Muscle layer of colon (tissue), 2 donors: Measurements from ENCODE around the gene ANKZF1.

Experiments used
- H3K27ac ChIP-seq: one replicate; pipeline ENCODE4 v1.7.0; 2013; ENCODE audit warnings: low read depth, mild to moderate bottlenecking, low read length, moderate library complexity
- H3K27me3 ChIP-seq, 2 donors: one replicate each; pipeline ENCODE4 v1.7.0; 2013; ENCODE audit warnings: low read length in 2 of 2, mild to moderate bottlenecking in 2 of 2; ENCODE audit not compliant: insufficient read depth in 2 of 2, control insufficient read depth in 1 of 2
- H3K36me3 ChIP-seq: one replicate; pipeline ENCODE4 v1.7.0; 2013; ENCODE audit warnings: mild to moderate bottlenecking, low read length; ENCODE audit not compliant: insufficient read depth
- H3K4me1 ChIP-seq: one replicate; pipeline ENCODE4 v1.7.0; 2013; ENCODE audit warnings: mild to moderate bottlenecking, low read length; ENCODE audit not compliant: insufficient read depth
- H3K4me3 ChIP-seq, 2 donors: one replicate each; pipeline ENCODE4 v1.7.0; 2013; ENCODE audit warnings: low read length in 2 of 2, low read depth in 1 of 2, mild to moderate bottlenecking in 1 of 2, moderate library complexity in 1 of 2
- H3K9ac ChIP-seq: one replicate; pipeline ENCODE4 v1.7.0; 2013; ENCODE audit warnings: low read length
- H3K9me3 ChIP-seq: one replicate; pipeline ENCODE4 v1.7.0; 2013; ENCODE audit warnings: mild to moderate bottlenecking, low read length
- donor health status: abdominal sarcoma.
- donor health status: Adenocarcinoma of cecum.

Gene ANKZF1

DNA sequence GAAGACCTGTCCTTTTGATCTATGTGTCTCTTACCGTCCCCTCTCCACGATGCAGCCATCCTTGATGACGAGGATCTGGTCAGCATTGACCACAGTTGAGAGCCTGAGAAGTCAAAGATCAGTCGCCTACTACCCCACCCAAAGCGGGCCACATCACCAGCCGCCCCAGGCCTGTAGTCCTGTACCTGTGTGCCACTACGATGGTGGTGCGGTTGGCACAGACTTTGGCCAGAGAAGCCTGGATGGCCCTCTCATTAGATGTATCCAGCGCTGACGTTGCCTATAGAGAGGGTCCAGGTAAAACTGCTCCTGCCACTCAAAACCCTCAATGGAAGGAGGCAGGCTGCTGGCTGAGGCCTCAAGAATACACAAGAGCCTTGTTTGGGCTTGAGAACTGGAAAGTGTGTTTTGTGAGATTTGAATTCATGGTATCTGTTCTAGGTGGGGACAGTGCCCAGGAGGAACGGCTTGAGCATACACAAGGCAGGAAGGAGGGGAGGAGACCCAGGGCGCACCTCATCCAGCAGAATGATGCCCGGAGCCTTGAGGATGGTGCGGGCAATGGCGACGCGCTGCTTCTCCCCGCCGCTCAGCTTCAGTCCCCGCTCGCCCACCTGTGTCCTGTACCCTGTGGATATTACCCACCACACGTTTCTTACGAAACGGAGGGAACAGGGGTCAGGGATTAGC lies 19.3 kb upstream of the ANKZF1 start:
- peaks cover 56% of the 10 kb centered on the region for H3K36me3 ChIP-seq
- H3K9me3 ChIP-seq = no peaks in the 10 kb centered on the region
- no peak overlapping the region for H3K4me3 ChIP-seq
- H3K9ac ChIP-seq = no peak overlapping the region
- no peak overlapping the region for H3K27ac ChIP-seq
- no peaks in the 10 kb centered on the region for H3K27me3 ChIP-seq
- peaks cover 20% of the 10 kb centered on the region for H3K4me1 ChIP-seq

DNA sequence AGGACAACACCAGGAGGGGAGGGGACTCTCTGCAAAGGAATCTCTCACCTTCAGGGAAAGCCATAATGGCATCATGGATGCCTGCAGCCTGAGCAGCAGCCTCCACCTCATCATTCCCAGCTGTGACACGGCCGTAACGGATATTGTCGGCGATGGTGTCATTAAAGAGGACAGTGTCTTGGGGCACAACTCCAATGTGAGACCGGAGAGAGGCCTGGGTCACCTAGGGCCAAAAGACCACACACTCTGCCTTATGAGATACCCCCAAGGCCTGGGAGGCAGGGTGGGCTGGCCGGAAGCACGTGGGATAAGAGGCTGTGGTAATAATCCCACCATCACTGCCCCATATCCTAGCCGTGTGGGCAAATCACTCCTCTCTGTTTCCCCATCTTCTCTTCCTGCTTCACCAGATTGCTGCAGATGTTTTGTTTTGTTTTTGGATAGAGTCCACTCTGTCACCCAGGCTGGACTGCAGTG lies 18.7 kb upstream of the ANKZF1 start:
- Histone ChIP-seq H3K4me3 (no peak overlapping the region), H3K9ac (no peak overlapping the region), H3K36me3 (peaks cover 62% of the 10 kb centered on the region), H3K4me1 (peaks cover 18% of the 10 kb centered on the region), H3K27ac (no peak overlapping the region), H3K9me3 (no peaks in the 10 kb centered on the region), H3K27me3 (no peaks in the 10 kb centered on the region)

DNA sequence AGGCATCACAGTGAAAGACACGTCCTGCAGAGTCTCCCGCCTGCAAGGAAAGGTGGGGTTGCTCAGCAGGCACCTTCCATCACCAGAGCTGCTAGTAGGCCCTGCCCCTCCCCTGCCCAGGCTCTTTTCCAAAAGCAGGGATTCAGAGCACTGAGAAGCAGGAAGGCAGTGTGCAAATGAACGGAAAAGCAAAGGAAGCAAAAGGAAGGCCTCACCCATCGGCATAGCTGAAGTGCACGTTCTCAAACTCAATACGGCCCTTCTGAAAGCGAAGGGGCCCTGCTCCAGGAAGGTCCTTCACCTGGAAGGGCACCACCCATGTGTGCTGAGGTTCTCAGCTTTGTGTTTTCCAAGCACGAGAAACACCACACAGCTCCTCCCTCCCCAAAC lies 16.6 kb upstream of the ANKZF1 start:
- Histone ChIP-seq H3K9me3 (no peaks in the 10 kb centered on the region), H3K4me3 (no peak overlapping the region), H3K9ac (no peak overlapping the region), H3K27ac (no peak overlapping the region), H3K27me3 (no peaks in the 10 kb centered on the region), H3K36me3 (peaks cover 68% of the 10 kb centered on the region), H3K4me1 (peaks cover 21% of the 10 kb centered on the region)

- Histone ChIP-seq H3K27ac (no peak overlapping the region), H3K9me3 (no peaks in the 10 kb centered on the region), H3K36me3 (peaks cover 63% of the 10 kb centered on the region), H3K4me1 (peaks cover 16% of the 10 kb centered on the region), H3K9ac (no peak overlapping the region), H3K27me3 (no peaks in the 10 kb centered on the region), H3K4me3 (no peak overlapping the region)
Observed at GRCh38 chr2:219213486-219214071, 16.0 kb upstream of the ANKZF1 start.

DNA sequence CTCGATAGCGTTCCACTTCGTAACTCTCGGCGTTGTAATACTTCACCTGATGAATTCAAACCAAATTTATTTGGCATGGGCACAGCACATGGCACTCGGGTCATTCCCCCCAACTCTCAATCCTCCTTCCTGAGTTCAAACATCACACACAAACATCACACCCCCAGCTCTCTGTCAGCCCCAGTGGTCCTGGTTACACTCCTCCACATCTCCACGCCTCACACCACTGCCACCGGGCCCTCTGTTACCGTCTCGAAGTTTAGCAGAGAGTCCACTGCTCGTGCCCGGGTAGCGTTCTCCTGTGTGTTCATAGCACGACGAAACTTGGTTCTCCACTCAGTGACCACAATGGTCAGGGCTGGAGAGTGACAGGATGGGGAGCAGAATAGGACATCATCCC lies 15.5 kb upstream of the ANKZF1 start:
- H3K27ac ChIP-seq = no peak overlapping the region
- H3K9me3 ChIP-seq = no peaks in the 10 kb centered on the region
- H3K27me3 ChIP-seq = no peaks in the 10 kb centered on the region
- H3K36me3 ChIP-seq = peaks cover 57% of the 10 kb centered on the region
- H3K4me3 ChIP-seq = no peak overlapping the region
- H3K4me1 ChIP-seq = peaks cover 18% of the 10 kb centered on the region
- no peak overlapping the region for H3K9ac ChIP-seq

- Histone ChIP-seq H3K27ac (no peak overlapping the region), H3K36me3 (peaks cover 51% of the 10 kb centered on the region), H3K4me3 (no peak overlapping the region), H3K9ac (no peak overlapping the region), H3K27me3 (no peaks in the 10 kb centered on the region), H3K4me1 (peaks cover 25% of the 10 kb centered on the region), H3K9me3 (no peaks in the 10 kb centered on the region)
Observed at GRCh38 chr2:219214786-219215185, 14.8 kb upstream of the ANKZF1 start.

DNA sequence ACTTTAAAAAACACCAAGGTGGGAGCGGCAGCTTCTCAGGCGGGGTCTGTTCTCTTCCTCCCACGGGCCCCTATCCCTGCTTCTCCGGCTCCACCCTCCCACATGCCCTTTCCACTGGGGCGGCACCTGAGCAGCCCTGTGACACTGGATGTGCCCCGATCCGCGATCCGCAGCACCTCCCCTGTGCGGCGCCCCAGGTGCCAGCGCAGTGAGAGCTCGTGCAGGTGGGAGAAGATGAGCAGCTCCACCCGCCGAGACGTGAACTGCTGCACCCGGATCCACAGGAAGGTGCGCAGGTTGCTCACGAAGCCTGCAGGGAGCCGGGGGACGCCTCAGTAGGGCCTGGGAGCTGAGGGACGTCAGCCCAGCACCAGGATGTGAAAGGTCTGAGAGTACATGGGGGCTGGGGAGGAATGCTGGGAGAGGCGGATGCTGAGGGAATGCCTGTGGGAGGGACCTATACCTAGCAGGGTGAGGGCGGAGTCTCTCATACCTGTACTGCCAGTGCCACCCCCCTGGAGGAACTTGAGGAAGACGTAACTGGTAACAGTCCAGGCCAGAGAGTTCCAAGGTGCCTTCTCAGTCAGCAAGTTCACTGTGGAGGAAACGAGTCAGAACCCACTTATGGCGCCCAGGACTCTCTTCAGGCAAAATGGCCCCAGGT lies 13.6 kb upstream of the ANKZF1 start:
- no peak overlapping the region for H3K4me3 ChIP-seq
- no peak overlapping the region for H3K27ac ChIP-seq
- no peaks in the 10 kb centered on the region for H3K9me3 ChIP-seq
- no peak overlapping the region for H3K9ac ChIP-seq
- H3K4me1 ChIP-seq = peaks cover 26% of the 10 kb centered on the region
- H3K27me3 ChIP-seq = no peaks in the 10 kb centered on the region
- H3K36me3 ChIP-seq = peaks cover 52% of the 10 kb centered on the region

DNA sequence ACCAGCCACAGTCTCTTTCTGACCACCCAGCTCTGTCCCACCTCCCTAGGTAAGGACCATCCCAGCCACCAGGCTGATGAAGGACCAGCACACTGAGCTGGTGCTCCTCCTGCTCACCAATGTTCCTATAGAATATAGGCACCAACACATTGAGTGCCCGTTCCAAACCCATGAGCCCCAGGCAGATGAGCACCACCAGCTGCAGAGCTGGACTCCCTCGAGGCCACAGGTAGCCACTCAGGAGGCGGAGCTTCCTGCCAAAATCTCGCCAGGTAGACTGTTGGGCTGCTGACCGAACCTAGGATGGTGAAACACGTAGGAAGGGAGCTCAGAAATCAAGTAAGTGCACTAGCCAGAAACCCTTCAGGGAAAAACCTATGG lies 13.1 kb upstream of the ANKZF1 start:
- peaks cover 57% of the 10 kb centered on the region for H3K36me3 ChIP-seq
- H3K4me3 ChIP-seq = no peak overlapping the region
- H3K27me3 ChIP-seq = no peaks in the 10 kb centered on the region
- no peak overlapping the region for H3K9ac ChIP-seq
- no peaks in the 10 kb centered on the region for H3K9me3 ChIP-seq
- H3K4me1 ChIP-seq = peaks cover 26% of the 10 kb centered on the region
- no peak overlapping the region for H3K27ac ChIP-seq

GRCh38 chr2:219218217-219218731 lies 11.3 kb upstream of the ANKZF1 start:
- peaks cover 67% of the 10 kb centered on the region for H3K36me3 ChIP-seq
- no peaks in the 10 kb centered on the region for H3K27me3 ChIP-seq
- no peak overlapping the region for H3K9ac ChIP-seq
- H3K9me3 ChIP-seq = no peaks in the 10 kb centered on the region
- peak overlapping the region; percentile 50 to 58 for H3K4me3 ChIP-seq
- peaks cover 26% of the 10 kb centered on the region for H3K4me1 ChIP-seq
- H3K27ac ChIP-seq = peak overlapping the region; percentile 93

- peak within 1 kb of the TSS; percentile 93 for H3K27ac ChIP-seq
- H3K36me3 ChIP-seq = peaks cover 69% of the 10 kb centered on the region
- H3K9ac ChIP-seq = peak within 1 kb of the TSS; percentile 76
- peaks cover 26% of the 10 kb centered on the region for H3K4me1 ChIP-seq
- H3K27me3 ChIP-seq = no peaks in the 10 kb centered on the region
- no peaks in the 10 kb centered on the region for H3K9me3 ChIP-seq
- H3K4me3 ChIP-seq = peak within 1 kb of the TSS; percentile 50 to 58
Observed at GRCh38 chr2:219218732-219219701, 10.6 kb upstream of the ANKZF1 start, which contains the start of gene ABCB6. ABCB6 (minus strand) TSS chr2:219218958; CDS start chr2:219218673, 285 bp downstream.
